ENCODE measurements around the gene MX2. TPM values are rescaled to one million over a fixed set of nuclear protein-coding genes. Genes with fewer than 3 reads are reported as not detected.

Gene MX2, protein sequence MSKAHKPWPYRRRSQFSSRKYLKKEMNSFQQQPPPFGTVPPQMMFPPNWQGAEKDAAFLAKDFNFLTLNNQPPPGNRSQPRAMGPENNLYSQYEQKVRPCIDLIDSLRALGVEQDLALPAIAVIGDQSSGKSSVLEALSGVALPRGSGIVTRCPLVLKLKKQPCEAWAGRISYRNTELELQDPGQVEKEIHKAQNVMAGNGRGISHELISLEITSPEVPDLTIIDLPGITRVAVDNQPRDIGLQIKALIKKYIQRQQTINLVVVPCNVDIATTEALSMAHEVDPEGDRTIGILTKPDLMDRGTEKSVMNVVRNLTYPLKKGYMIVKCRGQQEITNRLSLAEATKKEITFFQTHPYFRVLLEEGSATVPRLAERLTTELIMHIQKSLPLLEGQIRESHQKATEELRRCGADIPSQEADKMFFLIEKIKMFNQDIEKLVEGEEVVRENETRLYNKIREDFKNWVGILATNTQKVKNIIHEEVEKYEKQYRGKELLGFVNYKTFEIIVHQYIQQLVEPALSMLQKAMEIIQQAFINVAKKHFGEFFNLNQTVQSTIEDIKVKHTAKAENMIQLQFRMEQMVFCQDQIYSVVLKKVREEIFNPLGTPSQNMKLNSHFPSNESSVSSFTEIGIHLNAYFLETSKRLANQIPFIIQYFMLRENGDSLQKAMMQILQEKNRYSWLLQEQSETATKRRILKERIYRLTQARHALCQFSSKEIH
- 0.54 and 0.56 TPM in 2 replicates for total RNA-seq (2012; rRNA removed)
- 0.43 and 0.53 TPM in 2 replicates for polyA plus RNA-seq (2012; rRNA removed)
- polyA plus RNA-seq (2012; cell fraction: cytosol; rRNA removed), result 0.22 TPM in 1 of 2 replicates, not detected in the other
- polyA plus RNA-seq (2012; cell fraction: nucleus; rRNA removed; ENCODE audit: low replicate concordance), result 0.45 and 1.1 TPM in 2 replicates
- percentile 30 among the genes with signal in this experiment for Bru-seq, nascent RNA
- BruChase-seq, experiment 1, labeled RNA remaining after a 6-hour chase, result percentile 25 among the genes with signal in this experiment
- percentile 23 among the genes with signal in this experiment for BruChase-seq, experiment 2, labeled RNA remaining after a 2-hour chase
- long read RNA-seq, result 0 reads

DNA sequence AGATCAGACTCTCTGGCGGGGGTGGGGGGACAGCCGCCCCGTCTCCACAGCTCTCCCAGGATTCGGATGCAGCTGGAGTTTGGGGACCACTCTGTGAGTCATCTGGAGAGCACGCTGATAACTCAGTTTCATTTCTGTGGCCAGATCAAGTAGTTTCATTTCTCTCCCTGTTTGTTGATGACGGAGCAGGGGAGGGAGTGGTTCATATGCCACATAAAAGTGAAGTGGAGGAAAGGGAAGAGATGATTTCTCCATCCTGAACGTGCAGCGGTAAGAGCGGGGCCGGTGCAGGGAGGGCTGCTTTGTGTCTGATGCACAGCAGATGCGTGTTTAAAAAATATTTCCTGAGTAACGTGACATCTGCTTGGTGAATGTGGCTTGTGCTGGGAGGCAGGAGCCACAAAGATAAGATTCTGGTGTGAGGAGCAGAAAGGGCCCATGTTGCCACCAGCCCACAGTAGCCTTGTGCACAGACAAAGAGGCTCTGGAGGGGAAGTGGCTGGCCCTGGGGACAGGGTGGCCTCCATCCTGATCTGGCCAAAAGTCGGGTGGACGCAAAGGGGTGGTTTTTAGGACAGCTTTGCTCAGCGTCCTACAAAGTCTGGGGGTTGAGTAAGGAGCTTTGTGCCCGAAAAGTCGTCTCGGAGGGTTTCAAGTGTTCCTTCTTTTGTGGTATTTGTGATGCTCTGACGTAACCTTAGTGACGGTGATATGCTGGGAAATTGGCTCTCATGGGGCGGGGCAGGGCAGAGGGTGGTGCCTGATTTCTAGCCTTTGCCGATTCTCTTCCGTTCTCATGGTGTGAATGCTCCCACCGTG lies at the start of gene MX2:
Gene MX2, plus strand, starts transcription at position 242 of the 819 bp plus-strand sequence. CDS start 14,880 bp downstream, outside the sequence.
- H2AK9ac ChIP-seq (replicated peaks; ENCODE audit: low read depth, low read length, poor library complexity), result peak within 1 kb of the TSS; percentile 50
- H2BK15ac ChIP-seq (ENCODE audit: low read depth, low read length), result no peak within 1 kb of the TSS
- CTCF ChIA-PET, result interaction anchor here (1.5 kb wide), 1 partner anchor 79 kb away, joined by 4 read pairs; no protein-coding TSS in a partner anchor
- H3K4me1 ChIP-seq (ENCODE audit: control insufficient read depth, insufficient read depth, low read length), result peaks cover 8% of the 10 kb centered on the region
- no peak within 1 kb of the TSS for H2BK5ac ChIP-seq (ENCODE audit: low read depth, low read length, poor library complexity, severe bottlenecking)
- no peak within 1 kb of the TSS for H2BK20ac ChIP-seq (ENCODE audit: low read depth, low read length)
- H3K4ac ChIP-seq (ENCODE audit: low read depth, low read length), result no peak within 1 kb of the TSS; the same call in 1 of the 2 replicates
- H3K18ac ChIP-seq (ENCODE audit: low read depth, low read length), result peak within 1 kb of the TSS; percentile 5; the same call in 1 of the 2 replicates
- H2AK5ac ChIP-seq (ENCODE audit: low read depth, low read length), result peak within 1 kb of the TSS; percentile 15; the same call in 1 of the 2 replicates
- H4K5ac ChIP-seq (ENCODE audit: low read depth, low read length), result peak within 1 kb of the TSS; percentile 0; the same call in 1 of the 2 replicates
- no peak within 1 kb of the TSS; the same call in 1 of the 2 replicates for H4K91ac ChIP-seq (ENCODE audit: insufficient read depth, low read depth, low read length)
- H3K23ac ChIP-seq (ENCODE audit: low read depth, low read length), result no peak within 1 kb of the TSS
- no peaks in the 10 kb centered on the region for H4K20me1 ChIP-seq (ENCODE audit: insufficient read depth, low read length)
- intact Hi-C loops (cut with micrococcal nuclease), result loop anchor here (5.0 kb wide), 1 partner anchor 60 kb away; no protein-coding TSS in a partner anchor
- H3K14ac ChIP-seq (replicated peaks; ENCODE audit: low read depth, low read length), result no peak within 1 kb of the TSS
- H3K27ac ChIP-seq (ENCODE audit: insufficient read depth, low read length), result peak within 1 kb of the TSS; percentile 61
- no TSS peak for BruUV-seq (replicated peaks)
- H3K56ac ChIP-seq (ENCODE audit: extremely low read depth, insufficient read depth, low read length), result no peak within 1 kb of the TSS
- H3K79me1 ChIP-seq (ENCODE audit: low read depth in 1 of 2, low read length in 2 of 2), result no peaks in the 10 kb centered on the region
- peaks cover 3% of the 10 kb centered on the region for H3K27me3 ChIP-seq (ENCODE audit: control insufficient read depth, insufficient read depth, low read length)
- peak within 1 kb of the TSS; percentile 65 for H3K9ac ChIP-seq (ENCODE audit: low read depth, low read length)
- H2BK120ac ChIP-seq (ENCODE audit: low read depth, low read length), result peak within 1 kb of the TSS; percentile 32
- no peaks in the 10 kb centered on the region for H3K36me3 ChIP-seq (ENCODE audit: control insufficient read depth, insufficient read depth, low read length)
- peak within 1 kb of the TSS; percentile 6 to 79; a peak in 2 of 4 replicates for H4K8ac ChIP-seq (ENCODE audit: low read depth in 2 of 2, low read length in 2 of 2)
- DNase-seq (peak; percentile 81), ATAC-seq (ENCODE audit: low read depth) (peak; percentile 83)
- H3K4me3 ChIP-seq (ENCODE audit: insufficient read depth, low read depth, low read length), result peak within 1 kb of the TSS; percentile 3; the same call in 1 of the 2 replicates
- dilution Hi-C loops (cut with HindIII; ENCODE audit: low sequenced_read_pairs, unreplicated experiment), result no loop called here
- in situ Hi-C loops (cut with MboI; ENCODE audit: low sequenced_read_pairs), result no loop called here
- peak within 1 kb of the TSS; percentile 80 for H2AFZ ChIP-seq (replicated peaks; ENCODE audit: low read length, poor library complexity)
- WGBS, 2 experiments (ENCODE audit: extremely low coverage in 2 of 2, insufficient read length in 1 of 2), result 45% methylated on average over 7 of the region's 24 CpGs; no CpG with 5 or more reads in 1 of the 2 experiments
- TF ChIP-seq MAZ (IDR thresholded peaks at IDR 0.05; ENCODE audit: borderline replicate concordance, low read depth, low read length), result peak; percentile 33; the same call in 1 of the 2 replicates
- no peak for TF ChIP-seq CHD1 (IDR thresholded peaks at IDR 0.05; ENCODE audit: low read depth, low read length)
- no peak for TF ChIP-seq RFX5 (IDR thresholded peaks at IDR 0.05; ENCODE audit: low read depth, low read length)
- no peak for TF ChIP-seq RCOR1 (IDR thresholded peaks at IDR 0.05; ENCODE audit: insufficient replicate concordance, low read length)
- TF ChIP-seq BHLHE40 (IDR thresholded peaks at IDR 0.05; ENCODE audit: low read depth, low read length), result peak; percentile 72
- H3K4me2 ChIP-seq (ENCODE audit: low read depth, low read length), result peak within 1 kb of the TSS; percentile 35
- no peaks in the 10 kb centered on the region; the same call in 1 of the 2 replicates for H3K9me1 ChIP-seq (ENCODE audit: insufficient read depth, low read length)
- POLR2A ChIA-PET (ENCODE audit: unreplicated experiment), result no interaction called here
- no peaks in the 10 kb centered on the region for H3K9me3 ChIP-seq (ENCODE audit: control insufficient read depth, insufficient read depth, low read length)
